Activated CD4-positive, alpha-beta T cell treated with anti-CD3 and anti-CD28 coated beads for 4 hours (primary cell): Measurements from ENCODE around the gene C11orf58.

Experiments
- DNase-seq, 2 donors: peaks; one replicate each; pipeline ENCODE4 v3.0.0-alpha.2; 2020

Gene C11orf58

GRCh38 chr11:16770016-16770415 lies 31.6 kb downstream of the C11orf58 start:
- no peak for DNase-seq

DNA sequence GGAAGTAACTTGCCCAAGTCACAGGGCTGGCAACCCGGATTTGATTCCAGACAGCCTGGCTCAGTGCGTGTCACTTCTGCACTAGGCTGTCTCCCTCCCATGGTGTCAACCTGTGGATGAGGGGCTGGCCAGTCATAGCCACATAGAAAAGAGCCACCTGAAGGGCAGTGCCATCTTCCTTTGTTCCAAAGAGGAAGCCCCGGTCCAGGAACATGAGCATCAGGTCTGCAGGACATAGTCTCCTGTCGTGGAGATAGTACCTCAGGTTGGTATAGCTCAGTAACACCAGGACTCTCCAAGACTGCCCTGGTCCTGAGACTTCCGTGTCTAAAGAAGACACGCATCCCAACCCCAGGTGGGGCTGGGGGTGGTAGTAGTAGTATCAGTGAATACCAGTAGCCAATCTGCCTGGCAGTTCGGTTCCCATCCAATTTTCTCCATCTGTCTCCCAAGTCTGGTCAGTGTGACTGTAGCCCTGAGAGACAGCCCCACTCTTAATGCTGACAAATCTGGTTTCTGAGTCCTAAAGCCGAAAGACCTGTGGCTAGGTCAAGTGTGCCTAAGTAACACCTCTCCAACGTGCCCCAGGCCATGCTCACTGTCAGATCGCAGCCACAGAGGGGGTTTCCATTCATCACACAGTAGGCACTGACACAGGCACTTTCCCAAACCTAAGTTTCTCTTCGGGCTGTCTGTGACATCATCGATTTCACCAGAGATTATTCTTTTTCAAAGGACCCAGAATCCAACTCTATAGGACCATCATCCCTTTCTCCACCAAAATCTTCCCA lies 33.1 kb downstream of the C11orf58 start:
- no peak for DNase-seq

DNA sequence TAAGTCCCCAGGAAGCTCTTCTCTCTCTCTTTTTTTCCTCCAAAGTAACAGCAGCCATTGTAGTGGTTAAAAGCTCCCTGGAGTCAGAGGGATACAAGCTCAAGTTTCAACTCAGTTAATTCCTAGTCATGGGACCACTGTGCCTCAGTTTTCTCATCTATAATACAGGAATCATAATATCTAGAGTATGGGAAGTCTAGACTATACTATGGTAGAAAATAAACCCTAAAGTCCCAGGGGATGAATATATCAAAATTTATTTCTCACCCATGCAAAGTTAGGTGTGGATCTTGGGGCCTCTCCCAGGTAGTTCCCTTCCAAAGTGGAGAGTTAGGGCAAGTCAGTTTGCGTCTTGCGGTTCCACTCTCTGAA lies 33.7 kb downstream of the C11orf58 start:
- no peak for DNase-seq

GRCh38 chr11:16773981-16774935 lies 35.8 kb downstream of the C11orf58 start:
- no peak for DNase-seq

GRCh38 chr11:16774936-16775613 lies 36.6 kb downstream of the C11orf58 start:
- DNase-seq, result no peak

- DNase-seq, result no peak
These were observed 37.3 kb downstream of the C11orf58 start for GRCh38 chr11:16775614-16776283.

DNA sequence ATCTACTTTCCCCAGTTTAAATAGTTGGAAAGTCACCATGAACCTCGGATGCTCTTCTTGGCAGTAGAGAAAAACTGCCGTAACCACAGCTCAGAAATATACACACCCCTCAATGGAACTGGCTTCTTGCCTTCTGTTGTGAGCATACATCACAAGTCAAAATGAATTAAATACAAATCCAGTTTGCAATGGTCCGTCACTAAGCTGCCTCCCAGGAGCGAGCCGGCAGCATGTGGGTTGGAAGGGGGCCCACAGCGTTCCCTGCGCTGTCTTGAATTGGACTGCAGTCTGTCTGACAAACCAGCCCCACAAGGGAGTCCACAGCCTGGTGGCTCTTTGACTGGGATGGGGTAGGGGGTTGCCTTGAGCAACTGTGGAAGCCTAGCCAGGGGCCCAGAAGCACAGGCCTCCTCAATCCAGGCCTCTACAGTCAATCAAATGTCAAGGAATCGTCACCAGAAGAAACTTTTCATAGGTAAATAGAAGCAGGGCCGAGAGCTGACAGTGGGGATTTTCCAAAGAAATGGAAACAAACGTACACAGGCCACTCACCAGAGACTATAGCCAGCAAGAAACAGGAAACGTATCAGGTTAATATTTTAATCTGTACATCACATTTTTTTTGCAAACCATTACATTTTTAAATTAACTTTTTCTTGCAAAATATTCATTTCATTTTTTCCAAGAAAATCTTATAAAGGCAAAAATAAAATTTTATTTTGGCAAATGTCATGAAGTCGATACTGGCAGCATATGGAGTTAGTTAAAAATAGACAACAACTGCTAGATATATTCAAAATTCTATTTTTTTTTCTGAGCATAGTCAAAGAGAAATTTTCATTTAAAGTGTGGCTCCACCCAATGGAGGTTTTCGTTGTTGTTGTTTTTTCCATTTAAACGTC lies 38.5 kb downstream of the C11orf58 start:
- DNase-seq, result no peak

DNA sequence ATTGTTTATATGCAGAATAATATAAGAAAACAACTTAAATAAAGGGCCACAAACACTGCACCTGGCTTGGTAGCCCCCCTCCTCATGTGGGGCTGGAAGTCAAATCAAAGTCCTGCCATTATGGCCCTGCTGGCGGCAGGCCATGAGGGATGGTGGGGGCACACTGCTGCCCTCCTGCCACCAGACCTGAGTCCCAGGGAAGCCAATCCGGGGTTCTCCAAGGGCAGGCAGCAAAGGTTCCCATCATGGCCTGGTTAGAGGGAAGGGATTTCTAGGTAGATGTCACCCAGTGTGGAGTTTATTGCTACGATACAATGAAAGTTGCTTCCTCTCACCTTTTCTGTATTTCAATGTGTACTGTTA lies 39.1 kb downstream of the C11orf58 start:
- DNase-seq, result no peak

DNA sequence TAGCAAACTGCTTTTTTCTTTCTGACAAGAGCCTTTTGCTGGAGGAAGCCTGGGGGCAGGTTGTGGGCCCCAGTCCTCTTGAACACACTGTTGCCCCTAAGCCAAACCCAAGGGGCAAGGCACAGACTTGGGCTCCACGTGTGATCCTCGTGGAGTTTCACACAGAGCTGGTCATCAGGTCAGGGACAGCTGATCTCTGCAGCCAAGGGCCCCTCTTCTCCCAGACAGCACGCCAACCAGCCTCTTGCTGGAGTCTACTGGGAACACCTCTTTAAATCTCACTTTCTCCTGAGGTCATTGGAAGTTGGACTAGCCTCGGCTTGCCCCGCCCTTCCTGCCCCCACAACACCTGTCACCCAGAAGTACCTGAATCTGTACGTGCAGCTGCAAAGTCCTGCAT lies 39.8 kb downstream of the C11orf58 start:
- DNase-seq, result no peak

- DNase-seq, result no peak
These were observed 40.4 kb downstream of the C11orf58 start for GRCh38 chr11:16778876-16779275.

- no peak for DNase-seq
These were observed 41.0 kb downstream of the C11orf58 start for GRCh38 chr11:16779436-16779835.

DNA sequence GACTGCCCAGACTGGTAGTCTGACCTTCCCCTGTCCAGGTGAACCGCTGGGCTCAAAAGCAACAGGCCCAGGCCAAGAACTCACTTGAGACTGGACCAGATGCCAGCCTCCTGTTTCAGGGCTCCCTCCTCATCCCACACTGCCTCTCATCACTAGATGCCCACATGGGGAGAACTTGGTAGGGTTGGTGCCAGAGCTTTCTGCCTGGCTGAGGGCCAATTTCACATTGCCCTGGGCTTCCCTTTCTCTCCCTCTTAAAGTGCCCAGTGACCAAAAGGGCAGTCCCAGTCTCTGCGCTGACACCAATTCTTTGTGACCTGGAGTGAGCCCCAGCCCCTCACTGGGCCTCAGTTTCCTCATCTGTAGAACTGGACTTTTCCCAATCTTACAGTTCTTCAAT lies 41.7 kb downstream of the C11orf58 start:
- no peak for DNase-seq

DNA sequence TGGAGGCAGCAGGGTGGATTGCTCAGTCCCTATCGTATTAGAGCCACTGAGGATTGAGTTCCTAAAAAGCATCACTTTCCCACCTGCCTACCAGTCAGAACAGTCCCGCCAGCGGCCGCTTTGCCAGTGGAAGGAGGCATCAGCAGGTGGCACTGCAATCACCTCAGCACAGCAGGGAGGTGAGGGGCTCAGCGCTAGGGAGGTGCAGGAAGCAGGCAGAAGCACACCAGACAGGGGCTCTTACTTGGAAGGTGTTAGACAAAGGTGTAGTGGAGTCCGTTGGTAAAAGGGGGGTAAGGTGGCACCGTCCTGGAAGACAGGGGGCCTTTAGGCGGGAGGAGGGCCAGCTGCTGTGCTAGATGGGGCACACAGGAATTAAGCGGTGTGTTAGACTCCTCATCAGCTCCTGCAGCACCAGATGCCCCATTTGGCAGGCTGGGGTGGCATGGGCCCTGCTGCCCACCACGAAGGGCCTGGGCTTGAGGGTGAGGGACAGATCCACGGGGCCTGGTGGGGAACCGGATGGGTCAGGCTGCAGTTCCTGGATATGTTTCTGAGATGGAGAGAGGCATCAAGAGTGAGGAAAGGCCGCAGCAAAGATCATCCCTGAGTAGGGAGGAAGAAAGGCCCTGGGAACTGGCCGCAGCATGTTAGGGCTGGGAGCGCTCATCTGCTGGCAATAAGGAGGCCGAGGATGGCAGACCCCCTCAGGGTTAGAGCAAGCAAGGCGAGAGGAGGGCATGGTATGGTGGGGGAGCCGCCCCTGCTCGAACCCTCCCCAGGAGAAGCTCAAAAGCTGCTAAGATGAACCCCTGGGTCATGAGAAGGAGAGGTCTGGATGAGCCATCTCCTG lies 42.5 kb downstream of the C11orf58 start:
- DNase-seq, result no peak

- DNase-seq, result no peak
These were observed 43.8 kb downstream of the C11orf58 start for GRCh38 chr11:16781936-16782919.

GRCh38 chr11:16783321-16783801 lies 44.9 kb downstream of the C11orf58 start:
- DNase-seq, result no peak

DNA sequence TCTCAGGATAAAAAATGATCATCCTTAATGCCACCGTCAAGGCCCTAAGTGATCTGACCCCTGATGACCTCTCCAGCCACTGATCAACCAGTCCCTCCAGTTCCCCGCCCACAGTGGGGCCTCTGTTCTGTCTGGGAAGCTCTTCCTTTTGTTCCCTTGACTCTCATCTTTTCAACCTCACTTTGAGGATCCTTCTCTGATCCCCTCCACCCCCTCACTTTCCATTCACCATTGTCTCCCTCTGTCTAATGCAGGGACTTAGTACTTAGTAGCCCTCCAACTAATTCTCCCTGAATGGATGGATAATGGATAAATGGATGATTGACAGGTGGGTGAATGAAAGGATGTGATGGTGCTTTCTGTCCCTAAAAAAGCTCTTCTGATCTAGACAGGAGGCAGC lies 45.6 kb downstream of the C11orf58 start:
- no peak for DNase-seq

GRCh38 chr11:16784666-16785065 lies 46.2 kb downstream of the C11orf58 start:
- DNase-seq, result no peak

GRCh38 chr11:16785520-16786128 lies 47.2 kb downstream of the C11orf58 start:
- DNase-seq, result peak; percentile 31 to 53

DNA sequence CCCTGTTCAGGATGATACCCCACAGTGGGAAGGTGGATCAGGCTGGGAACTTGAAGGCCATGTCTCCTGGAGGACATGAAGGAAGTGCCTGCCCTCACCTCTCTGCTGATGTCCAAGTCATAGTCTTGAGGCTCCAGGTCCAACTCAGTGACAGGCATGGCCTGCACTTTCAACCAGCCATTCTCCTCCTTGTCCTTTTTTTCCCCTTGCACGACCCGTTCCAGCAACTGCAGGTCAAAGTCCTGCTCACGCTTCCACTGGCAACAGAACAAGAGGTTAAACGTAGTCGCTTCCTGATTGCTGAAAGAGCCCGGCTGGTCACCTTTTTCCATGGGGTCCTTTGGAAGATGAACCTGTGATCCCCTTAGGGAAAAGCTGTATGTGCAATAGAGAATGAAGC lies 47.7 kb downstream of the C11orf58 start:
- DNase-seq, result no peak
